ENCODE results near the gene GTF3C2. TPM values are rescaled to one million over a fixed set of nuclear protein-coding genes. Genes with fewer than 3 reads are reported as not detected.

Gene GTF3C2
- total and polyA plus RNA-seq, 2 of the 4 experiments (the other 2 are of a cell fraction): 25.5 to 36.9 TPM

GRCh38 chr2:27400348-27401135 is 44.0 kb upstream of the GTF3C2 start:
- Histone ChIP-seq H3K4me2 (ENCODE audit: low read depth, low read length) (no peak overlapping the region), H3K9me1 (ENCODE audit: insufficient read depth, low read length) (no peaks in the 10 kb centered on the region), H3K14ac (replicated peaks; ENCODE audit: low read depth, low read length) (no peak overlapping the region), H4K20me1 (ENCODE audit: insufficient read depth, low read length) (peaks cover 44% of the 10 kb centered on the region), H2BK120ac (ENCODE audit: low read depth, low read length) (no peak overlapping the region), H3K27ac (ENCODE audit: insufficient read depth, low read length) (no peak overlapping the region), H2AFZ (replicated peaks; ENCODE audit: low read length, poor library complexity) (no peak overlapping the region), H4K5ac (ENCODE audit: low read depth, low read length) (no peak overlapping the region), H2AK5ac (ENCODE audit: low read depth, low read length) (no peak overlapping the region), H3K4me3 (ENCODE audit: insufficient read depth, low read depth, low read length) (no peak overlapping the region), H2BK5ac (ENCODE audit: low read depth, low read length, poor library complexity, severe bottlenecking) (no peak overlapping the region), H3K18ac (ENCODE audit: low read depth, low read length) (no peak overlapping the region), H4K8ac (ENCODE audit: low read depth in 2 of 2, low read length in 2 of 2) (no peak overlapping the region), H3K4ac (ENCODE audit: low read depth, low read length) (no peak overlapping the region), H2BK20ac (ENCODE audit: low read depth, low read length) (no peak overlapping the region), H3K56ac (ENCODE audit: extremely low read depth, insufficient read depth, low read length) (no peak overlapping the region), H3K36me3 (ENCODE audit: control insufficient read depth, insufficient read depth, low read length) (peaks cover 5% of the 10 kb centered on the region; the same call in 1 of the 2 replicates), H2BK15ac (ENCODE audit: low read depth, low read length) (no peak overlapping the region), H3K9ac (ENCODE audit: low read depth, low read length) (no peak overlapping the region), H4K91ac (ENCODE audit: insufficient read depth, low read depth, low read length) (no peak overlapping the region), H3K4me1 (ENCODE audit: control insufficient read depth, insufficient read depth, low read length) (no peaks in the 10 kb centered on the region), H3K79me1 (ENCODE audit: low read depth in 1 of 2, low read length in 2 of 2) (peaks cover 9 to 37% of the 10 kb centered on the region in 2 experiments), H2AK9ac (replicated peaks; ENCODE audit: low read depth, low read length, poor library complexity) (no peak overlapping the region), H3K27me3 (ENCODE audit: control insufficient read depth, insufficient read depth, low read length) (no peaks in the 10 kb centered on the region), H3K9me3 (ENCODE audit: control insufficient read depth, insufficient read depth, low read length) (no peaks in the 10 kb centered on the region), H3K23ac (ENCODE audit: low read depth, low read length) (no peak overlapping the region)
- ChIA-PET POLR2A (ENCODE audit: unreplicated experiment) (no interaction called here), CTCF (no interaction called here)
- dilution Hi-C loops (cut with HindIII; ENCODE audit: low sequenced_read_pairs, unreplicated experiment) (no loop called here), intact Hi-C loops (cut with micrococcal nuclease) (loop anchor here (10.0 kb wide), 1 partner anchor 224 kb away; the partner anchor contains the start of genes CCDC121 and GPN1), in situ Hi-C loops (cut with MboI; ENCODE audit: low sequenced_read_pairs) (no loop called here)
- TF ChIP-seq RCOR1 (IDR thresholded peaks at IDR 0.05; ENCODE audit: insufficient replicate concordance, low read length) (no peak), NFE2L2 (IDR thresholded peaks at IDR 0.05; ENCODE audit: low read depth, low read length) (no peak)
- no TSS peak for BruUV-seq (replicated peaks)
- DNase-seq: no peak
- WGBS, 2 experiments (ENCODE audit: extremely low coverage in 2 of 2, insufficient read length in 1 of 2): no CpG with 5 or more reads among the region's 2 CpGs
- ATAC-seq (ENCODE audit: low read depth): peak; percentile 21; the same call in 1 of the 2 replicates

All from IMR-90 (cell line).